Epidermal melanocyte (primary cell): Measurements from ENCODE around the gene GNL2.

Experiments used
- DNase-seq: peaks from one replicate; pipeline ENCODE4 v3.0.0; 2011; ENCODE audit warnings: low spot score; ENCODE audit not compliant: insufficient read length

Gene GNL2

DNA sequence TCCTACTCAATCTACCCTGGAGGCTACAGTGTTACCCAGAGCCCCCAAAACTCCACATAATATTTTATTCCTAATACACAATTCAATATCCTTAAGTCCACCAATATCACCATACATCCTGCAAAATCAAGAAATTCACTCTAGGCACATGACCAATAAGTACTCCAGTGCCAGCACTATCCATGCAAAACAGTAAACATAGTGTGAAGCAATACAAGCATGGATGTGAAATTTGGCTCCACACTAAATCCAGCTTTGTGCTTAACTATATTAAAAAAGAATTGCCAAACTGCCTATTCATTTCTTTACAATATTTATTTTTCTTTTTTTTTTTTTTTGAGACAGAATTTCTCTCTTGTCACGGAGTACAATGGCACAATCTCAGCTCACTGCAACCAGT, 78.2 kb downstream of the GNL2 start:
- no peak for DNase-seq
